Gastroesophageal sphincter (tissue), 4 donors: Measurements from ENCODE around the gene ATAD2B. TPM values are rescaled to one million over a fixed set of nuclear protein-coding genes. Genes with fewer than 3 reads are reported as not detected.
A peak's percentile ranks its signal among the peaks of the same experiment; 100 is the strongest.

Source experiments
- ATAC-seq: fragments of 150-250 bp; one replicate; pipeline ENCODE4 v1.9.1; 2016; ENCODE audit warnings: mild to moderate bottlenecking, moderate library complexity
- H3K27ac ChIP-seq, 4 donors: fragments of 200-600 bp; sonication (generic) in 3 of 4; 1 replicate in 3 of 4; 2 replicates in 1 of 4; pipeline ENCODE4 v1.5.1; 2016 to 2019
- H3K27me3 ChIP-seq: fragments of 200-600 bp; sonication (generic); one replicate; pipeline ENCODE4 v1.5.1; 2019
- H3K36me3 ChIP-seq, 2 donors: fragments of 200-600 bp; sonication (generic); one replicate each; pipeline ENCODE4 v1.5.1; 2019; ENCODE audit warnings: control low read depth in 1 of 2
- H3K4me1 ChIP-seq, 3 donors: fragments of 200-600 bp; sonication (generic); 1 replicate in 2 of 3; 2 replicates in 1 of 3; pipeline ENCODE4 v1.5.1; 2016 to 2019; ENCODE audit warnings: control low read depth in 2 of 3
- H3K4me3 ChIP-seq, 2 donors: fragments of 200-600 bp; sonication (generic); one replicate each; pipeline ENCODE4 v1.5.1; 2019; ENCODE audit warnings: mild to moderate bottlenecking in 1 of 2, moderate library complexity in 1 of 2
- H3K9me3 ChIP-seq, 3 donors: fragments of 200-600 bp; sonication (generic); one replicate each; pipeline ENCODE4 v1.5.1; 2017 to 2019; ENCODE audit warnings: control low read depth in 2 of 3
- CTCF ChIP-seq, 4 experiments: fragments of 200-600 bp in 2 of 4; fragments of 450-650 bp in 2 of 4; sonication (generic) in 1 of 4; IDR thresholded peaks; one replicate each; pipeline ENCODE4 v1.5.1; 2017 to 2019; ENCODE audit warnings: antibody characterized with exemption in 4 of 4, mild to moderate bottlenecking in 2 of 4, moderate library complexity in 2 of 4
- EP300 ChIP-seq: sonication (generic); formaldehyde crosslinking; IDR thresholded peaks from one replicate; pipeline ENCODE4 v1.6.1; 2017; ENCODE audit warnings: antibody characterized with exemption, mild to moderate bottlenecking
- POLR2A ChIP-seq, 2 donors: fragments of 450-650 bp; IDR thresholded peaks; one replicate each; pipeline ENCODE4 v1.6.1; 2017; ENCODE audit warnings: antibody characterized with exemption in 2 of 2, mild to moderate bottlenecking in 2 of 2, moderate library complexity in 1 of 2
- POLR2AphosphoS5 ChIP-seq: sonication (generic); formaldehyde crosslinking; IDR thresholded peaks from one replicate; pipeline ENCODE4 v1.6.1; 2017; ENCODE audit warnings: antibody characterized with exemption
- WGBS, 2 donors: methylation state at CpG; one replicate each; pipeline ENCODE4 v1.1.5; 2018; ENCODE audit warnings: low coverage in 1 of 2; 5-methylcytosine and 5-hydroxymethylcytosine counted together
- total RNA-seq, 4 donors: library from RNA; depleted of rRNA; stranded (reverse); fragments of >200 nt; gene quantifications; one replicate each; pipeline ENCODE4 v1.1.0, GENCODE V29; 2016

Gene ATAD2B
- total RNA-seq, 4 donors from 2014 or later: 10.4 to 36.1 (median 16.8) TPM

- H3K9me3 ChIP-seq: no peaks in the 10 kb centered on the region
- H3K27me3 ChIP-seq: no peaks in the 10 kb centered on the region
- ATAC-seq: no peak
- no peak overlapping the region for H3K4me3 ChIP-seq
- TF ChIP-seq EP300 (no peak), POLR2A (IDR thresholded peaks at IDR 0.05) (no peak), POLR2AphosphoS5 (no peak), CTCF (IDR thresholded peaks at IDR 0.05) (no peak)
- WGBS, 2 donors: 50 to 58% methylated on average over 2 to 4 of the region's 7 CpGs
- peaks cover 0 to 73% (median 22%) of the 10 kb centered on the region in 3 donors for H3K4me1 ChIP-seq
- H3K27ac ChIP-seq: peak overlapping the region in 3 of 4 donors; percentile 43 to 59 (median 52)
- H3K36me3 ChIP-seq: no peaks in the 10 kb centered on the region
These were observed 11.6 kb downstream of the ATAD2B start for GRCh38 chr2:23915327-23915726.

- WGBS, 2 donors: 30 to 33% methylated on average over 3 of the region's 3 CpGs
- H3K9me3 ChIP-seq: no peaks in the 10 kb centered on the region
- ATAC-seq: no peak
- no peak overlapping the region for H3K4me3 ChIP-seq
- H3K36me3 ChIP-seq: no peaks in the 10 kb centered on the region
- H3K27me3 ChIP-seq: no peaks in the 10 kb centered on the region
- H3K4me1 ChIP-seq: peaks cover 0 to 42% (median 17%) of the 10 kb centered on the region in 3 donors
- H3K27ac ChIP-seq: peak overlapping the region in 2 of 4 donors; percentile 48 to 64
- TF ChIP-seq POLR2AphosphoS5 (no peak), EP300 (no peak), POLR2A (IDR thresholded peaks at IDR 0.05) (no peak), CTCF (IDR thresholded peaks at IDR 0.05) (no peak)
These were observed 14.9 kb downstream of the ATAD2B start for GRCh38 chr2:23912054-23912453.

- TF ChIP-seq CTCF (IDR thresholded peaks at IDR 0.05) (no peak), POLR2AphosphoS5 (no peak)
- Histone ChIP-seq H3K9me3 (no peaks in the 10 kb centered on the region), H3K27ac (peak overlapping the region in 1 of 4 donors; percentile 15), H3K4me3 (no peak overlapping the region), H3K36me3 (no peaks in the 10 kb centered on the region), H3K27me3 (no peaks in the 10 kb centered on the region), H3K4me1 (peaks cover 5 to 54% (median 8%) of the 10 kb centered on the region in 3 donors)
- no peak for ATAC-seq
- WGBS, 2 donors: 57 to 60% methylated on average over 1 to 2 of the region's 2 CpGs
These were observed 21.8 kb downstream of the ATAD2B start for GRCh38 chr2:23905155-23905554.

GRCh38 chr2:23904692-23905091, 22.2 kb downstream of the ATAD2B start:
- TF ChIP-seq POLR2A (IDR thresholded peaks at IDR 0.05): no peak
- TF ChIP-seq EP300: no peak
- TF ChIP-seq CTCF (IDR thresholded peaks at IDR 0.05): no peak
- TF ChIP-seq POLR2AphosphoS5: no peak
- 37 to 46% methylated on average over 2 of the region's 2 CpGs for WGBS, 2 donors

GRCh38 chr2:23904215-23904614, 22.7 kb downstream of the ATAD2B start:
- H3K9me3 ChIP-seq: no peaks in the 10 kb centered on the region
- 47 to 60% methylated on average over 1 of the region's 1 CpG for WGBS, 2 donors
- H3K4me1 ChIP-seq: peaks cover 5 to 56% (median 8%) of the 10 kb centered on the region in 3 donors
- TF ChIP-seq EP300 (no peak), CTCF (IDR thresholded peaks at IDR 0.05) (no peak), POLR2A (IDR thresholded peaks at IDR 0.05) (no peak), POLR2AphosphoS5 (no peak)
- H3K27me3 ChIP-seq: no peaks in the 10 kb centered on the region
- no peak overlapping the region for H3K4me3 ChIP-seq
- no peaks in the 10 kb centered on the region for H3K36me3 ChIP-seq
- peak overlapping the region in 2 of 4 donors; percentile 3 to 51 for H3K27ac ChIP-seq
- no peak for ATAC-seq

More at GRCh38 chr2:23904692-23905091, 22.2 kb downstream of the ATAD2B start:
- no peak for ATAC-seq
- Histone ChIP-seq H3K27ac (peak overlapping the region in 2 of 4 donors; percentile 15 to 51), H3K36me3 (no peaks in the 10 kb centered on the region), H3K9me3 (no peaks in the 10 kb centered on the region), H3K27me3 (no peaks in the 10 kb centered on the region), H3K4me1 (peaks cover 5 to 56% (median 8%) of the 10 kb centered on the region in 3 donors), H3K4me3 (no peak overlapping the region)
